Mesendoderm (in vitro differentiated cells): ENCODE data around the gene GBE1.

Source experiments
- DNase-seq: peaks from one replicate; pipeline ENCODE4 v3.0.0; 2013
- H2AK5ac ChIP-seq: 2 replicates; pipeline ENCODE4 v1.6.1; 2013; ENCODE audit warnings: low read length, inconsistent platforms
- H2BK120ac ChIP-seq: 2 replicates; pipeline ENCODE4 v1.6.1; 2013; ENCODE audit warnings: low read depth, mild to moderate bottlenecking, low read length, moderate library complexity, mixed read lengths
- H2BK15ac ChIP-seq: replicated peaks from 2 replicates; pipeline ENCODE4 v1.6.1; 2013; ENCODE audit warnings: low read depth, mild to moderate bottlenecking, moderate library complexity
- H2BK5ac ChIP-seq: 2 replicates; pipeline ENCODE4 v1.6.1; 2013; ENCODE audit warnings: low read length, inconsistent platforms
- H3K18ac ChIP-seq: 2 replicates; pipeline ENCODE4 v1.6.1; 2013; ENCODE audit warnings: mild to moderate bottlenecking, low read length, mixed read lengths
- H3K23ac ChIP-seq: one replicate; pipeline ENCODE4 v1.6.1; 2013; ENCODE audit warnings: low read length
- H3K27ac ChIP-seq: 2 replicates; pipeline ENCODE4 v1.5.1; 2013; ENCODE audit warnings: low read depth, mild to moderate bottlenecking, inconsistent platforms, low read length, moderate library complexity
- H3K27me3 ChIP-seq: 2 replicates; pipeline ENCODE4 v1.6.1; 2013; ENCODE audit warnings: low read length, control low read depth, mild to moderate bottlenecking, inconsistent platforms; ENCODE audit not compliant: insufficient read depth, poor library complexity
- H3K36me3 ChIP-seq: 2 replicates; pipeline ENCODE4 v1.6.1; 2013; ENCODE audit warnings: low read length, inconsistent platforms; ENCODE audit not compliant: control insufficient read depth, insufficient read depth
- H3K4ac ChIP-seq: one replicate; pipeline ENCODE4 v1.6.1; 2013; ENCODE audit warnings: low read depth, mild to moderate bottlenecking, low read length, moderate library complexity
- H3K4me1 ChIP-seq: 2 replicates; pipeline ENCODE4 v1.6.1; 2013; ENCODE audit warnings: low read depth, low read length, inconsistent platforms; ENCODE audit not compliant: control insufficient read depth
- H3K4me2 ChIP-seq: 2 replicates; pipeline ENCODE4 v1.6.1; 2013; ENCODE audit warnings: low read length
- H3K4me3 ChIP-seq: 2 replicates; pipeline ENCODE4 v1.5.1; 2013; ENCODE audit warnings: mild to moderate bottlenecking, low read length
- H3K56ac ChIP-seq: one replicate; pipeline ENCODE4 v1.6.1; 2013; ENCODE audit warnings: low read length
- H3K79me1 ChIP-seq: 2 replicates; pipeline ENCODE4 v1.6.1; 2013; ENCODE audit warnings: low read length, inconsistent platforms
- H3K79me2 ChIP-seq: 2 replicates; pipeline ENCODE4 v1.6.1; 2013; ENCODE audit warnings: mild to moderate bottlenecking, low read length; ENCODE audit not compliant: control insufficient read depth, insufficient read depth
- H3K9ac ChIP-seq: 2 replicates; pipeline ENCODE4 v1.6.1; 2013; ENCODE audit warnings: low read length, inconsistent platforms
- H4K5ac ChIP-seq: one replicate; pipeline ENCODE4 v1.6.1; 2013; ENCODE audit warnings: low read length
- H4K8ac ChIP-seq: one replicate; pipeline ENCODE4 v1.6.1; 2013; ENCODE audit warnings: low read depth, mild to moderate bottlenecking, control low read depth, low read length, moderate library complexity
- WGBS: extraction: QIAGEN DNeasy Blood & Tissue Kit; methylation state at CpG from one replicate; pipeline ENCODE4 v1.1.7; 2013; ENCODE audit warnings: low lambda C conversion rate, missing lambda C conversion rate; ENCODE audit not compliant: insufficient coverage; ENCODE audit errors: extremely low coverage; 5-methylcytosine and 5-hydroxymethylcytosine counted together

GBE1 gene

DNA sequence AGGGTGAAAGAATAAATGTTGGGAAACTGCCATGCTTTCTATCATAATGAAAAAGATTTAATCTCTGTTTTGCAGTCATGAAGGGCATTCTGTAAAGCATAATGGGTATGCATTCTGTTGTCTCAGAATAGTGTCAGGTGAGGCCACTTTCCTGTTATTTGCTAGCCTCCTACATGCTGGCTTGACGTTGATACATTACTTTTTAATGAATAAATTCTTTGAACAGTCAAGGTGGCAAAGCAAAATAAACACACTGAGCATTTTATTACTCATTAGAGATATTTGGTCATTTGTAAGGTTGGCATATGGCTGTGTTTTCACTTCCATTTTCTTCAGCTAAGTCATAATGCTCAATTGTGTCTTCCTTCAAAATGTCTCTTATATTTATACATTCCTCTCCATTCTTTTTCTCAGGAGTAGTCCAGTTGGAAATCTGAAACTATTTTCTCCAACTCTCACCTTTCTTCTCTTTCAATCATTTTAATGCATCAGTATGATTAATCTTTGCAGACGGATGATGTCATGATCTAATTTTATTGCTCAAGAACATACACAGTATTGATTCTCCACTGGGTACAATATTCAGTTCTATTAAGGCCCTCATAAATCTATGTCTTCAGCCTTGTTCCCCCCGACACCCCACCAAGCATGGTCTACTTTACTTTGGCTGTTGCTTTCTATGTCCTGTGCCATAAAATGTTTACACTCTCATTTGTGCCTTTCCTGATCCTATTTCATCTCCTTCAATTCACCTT, 290.7 kb downstream of the GBE1 start:
- H2BK5ac ChIP-seq: no peak overlapping the region
- H4K8ac ChIP-seq: no peak overlapping the region
- H3K4me2 ChIP-seq: no peak overlapping the region
- no peak overlapping the region for H2BK120ac ChIP-seq
- no peak overlapping the region for H2BK15ac ChIP-seq
- no peak overlapping the region for H3K4me3 ChIP-seq
- no peak overlapping the region for H3K4ac ChIP-seq
- no peaks in the 10 kb centered on the region for H3K4me1 ChIP-seq
- H3K27ac ChIP-seq: no peak overlapping the region
- no peaks in the 10 kb centered on the region for H3K36me3 ChIP-seq
- no peak overlapping the region for H2AK5ac ChIP-seq
- H3K23ac ChIP-seq: no peak overlapping the region
- no peaks in the 10 kb centered on the region for H3K79me1 ChIP-seq
- no peak overlapping the region for H3K56ac ChIP-seq
- H3K9ac ChIP-seq: no peak overlapping the region
- H3K18ac ChIP-seq: no peak overlapping the region
- DNase-seq: no peak
- no CpG with 5 or more reads among the region's 3 CpGs for WGBS
- H3K79me2 ChIP-seq: no peaks in the 10 kb centered on the region
- H4K5ac ChIP-seq: no peak overlapping the region
- no peaks in the 10 kb centered on the region for H3K27me3 ChIP-seq

- no peak overlapping the region for H3K9ac ChIP-seq
- no peak overlapping the region for H2BK15ac ChIP-seq
- H3K79me1 ChIP-seq: no peaks in the 10 kb centered on the region
- no peak overlapping the region for H4K5ac ChIP-seq
- no peak overlapping the region for H2BK5ac ChIP-seq
- DNase-seq: no peak
- no peak overlapping the region for H3K27ac ChIP-seq
- no peak overlapping the region for H2AK5ac ChIP-seq
- H3K36me3 ChIP-seq: no peaks in the 10 kb centered on the region
- H3K4ac ChIP-seq: no peak overlapping the region
- no peaks in the 10 kb centered on the region for H3K79me2 ChIP-seq
- no peak overlapping the region for H3K4me2 ChIP-seq
- no peak overlapping the region for H3K4me3 ChIP-seq
- no peak overlapping the region for H3K23ac ChIP-seq
- no peak overlapping the region for H3K18ac ChIP-seq
- no peaks in the 10 kb centered on the region for H3K4me1 ChIP-seq
- H2BK120ac ChIP-seq: no peak overlapping the region
- no peak overlapping the region for H3K56ac ChIP-seq
- H3K27me3 ChIP-seq: no peaks in the 10 kb centered on the region
- H4K8ac ChIP-seq: no peak overlapping the region
- no CpG with 5 or more reads among the region's 3 CpGs for WGBS
Observed at GRCh38 chr3:81468391-81468790, 293.1 kb downstream of the GBE1 start.

GRCh38 chr3:81466201-81466560, 295.3 kb downstream of the GBE1 start:
- no peak overlapping the region for H2BK15ac ChIP-seq
- no peaks in the 10 kb centered on the region for H3K36me3 ChIP-seq
- no peak overlapping the region for H2BK120ac ChIP-seq
- no peak overlapping the region for H3K4ac ChIP-seq
- H3K79me1 ChIP-seq: no peaks in the 10 kb centered on the region
- no peak overlapping the region for H3K4me2 ChIP-seq
- no peak overlapping the region for H3K18ac ChIP-seq
- H3K27me3 ChIP-seq: no peaks in the 10 kb centered on the region
- H3K79me2 ChIP-seq: no peaks in the 10 kb centered on the region
- H3K56ac ChIP-seq: no peak overlapping the region
- no peak overlapping the region for H3K9ac ChIP-seq
- H2AK5ac ChIP-seq: no peak overlapping the region
- no peak overlapping the region for H3K4me3 ChIP-seq
- H3K4me1 ChIP-seq: no peaks in the 10 kb centered on the region
- no peak overlapping the region for H4K5ac ChIP-seq
- no peak overlapping the region for H4K8ac ChIP-seq
- H3K23ac ChIP-seq: no peak overlapping the region
- no CpG with 5 or more reads among the region's 1 CpG for WGBS
- H3K27ac ChIP-seq: no peak overlapping the region
- no peak for DNase-seq
- no peak overlapping the region for H2BK5ac ChIP-seq

- Histone ChIP-seq H3K4ac (no peak overlapping the region), H3K4me3 (no peak overlapping the region), H2BK5ac (no peak overlapping the region), H3K9ac (no peak overlapping the region), H3K27me3 (no peaks in the 10 kb centered on the region), H3K18ac (no peak overlapping the region), H2AK5ac (no peak overlapping the region), H2BK120ac (no peak overlapping the region), H3K4me1 (no peaks in the 10 kb centered on the region), H4K8ac (no peak overlapping the region), H3K56ac (no peak overlapping the region), H3K79me1 (no peaks in the 10 kb centered on the region), H3K27ac (no peak overlapping the region), H4K5ac (no peak overlapping the region), H3K79me2 (no peaks in the 10 kb centered on the region), H3K36me3 (no peaks in the 10 kb centered on the region), H3K4me2 (no peak overlapping the region), H3K23ac (no peak overlapping the region), H2BK15ac (no peak overlapping the region)
- WGBS: no CpG with 5 or more reads among the region's 7 CpGs
- no peak for DNase-seq
Observed at GRCh38 chr3:81465510-81466200, 295.8 kb downstream of the GBE1 start.

DNA sequence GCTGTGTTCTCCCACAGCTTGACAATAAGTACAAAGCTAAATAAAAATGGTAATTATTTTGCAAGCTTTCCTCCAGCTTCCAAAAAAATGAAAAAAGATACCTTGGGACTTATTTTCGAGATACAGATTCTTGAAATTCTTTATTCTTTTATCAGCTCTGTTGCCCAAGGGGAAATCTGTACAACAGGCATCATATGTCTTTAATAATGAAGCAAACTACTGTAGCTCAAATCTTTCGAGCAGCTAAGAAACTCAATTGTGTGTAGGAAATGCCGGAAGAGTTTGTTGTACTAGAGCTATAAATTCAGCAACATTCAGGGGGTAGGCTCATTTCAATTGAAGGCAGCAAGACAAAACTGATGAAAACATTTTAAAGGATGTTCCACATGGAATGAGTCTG, 297.7 kb downstream of the GBE1 start:
- Histone ChIP-seq H3K18ac (no peak overlapping the region), H3K79me2 (no peaks in the 10 kb centered on the region), H3K4ac (no peak overlapping the region), H3K36me3 (no peaks in the 10 kb centered on the region), H2AK5ac (no peak overlapping the region), H3K79me1 (no peaks in the 10 kb centered on the region), H2BK15ac (no peak overlapping the region), H3K4me3 (no peak overlapping the region), H3K27me3 (no peaks in the 10 kb centered on the region), H3K9ac (no peak overlapping the region), H3K4me2 (no peak overlapping the region), H4K5ac (no peak overlapping the region), H3K23ac (no peak overlapping the region), H4K8ac (no peak overlapping the region), H3K27ac (no peak overlapping the region), H2BK120ac (no peak overlapping the region), H3K4me1 (no peaks in the 10 kb centered on the region), H2BK5ac (no peak overlapping the region), H3K56ac (no peak overlapping the region)
- no peak for DNase-seq
- WGBS: no CpG with 5 or more reads among the region's 3 CpGs
